Memory B cell (primary cell): ENCODE data around the gene NINJ2.
A peak's percentile ranks its signal among the peaks of the same experiment; 100 is the strongest.

Experiments used
- ATAC-seq: fragments of 150-1000 bp; cut with Tn5 transposase; 2 replicates; pipeline ENCODE4 v1.10.0; 2021; ENCODE audit warnings: low read depth, mild to moderate bottlenecking, moderate library complexity
- DNase-seq, 2 donors: peaks; one replicate each; pipeline ENCODE4 v3.0.0; 2022; ENCODE audit warnings: low spot score in 2 of 2
- H3K27ac Mint-ChIP-seq: one replicate; pipeline ENCODE4 v1.8.0; 2022; ENCODE audit warnings: mild to moderate bottlenecking, moderate library complexity, mixed read lengths
- H3K27me3 Mint-ChIP-seq: one replicate; pipeline ENCODE4 v1.8.0; 2022; ENCODE audit warnings: mixed read lengths
- H3K36me3 Mint-ChIP-seq: one replicate; pipeline ENCODE4 v1.8.0; 2022; ENCODE audit warnings: mild to moderate bottlenecking, mixed read lengths
- H3K4me1 Mint-ChIP-seq: one replicate; pipeline ENCODE4 v1.8.0; 2022; ENCODE audit warnings: mixed read lengths
- H3K4me3 Mint-ChIP-seq: one replicate; pipeline ENCODE4 v1.8.0; 2022; ENCODE audit warnings: mild to moderate bottlenecking, moderate library complexity, mixed read lengths
- H3K9me3 Mint-ChIP-seq: one replicate; pipeline ENCODE4 v1.8.0; 2022; ENCODE audit warnings: mixed read lengths

Gene NINJ2

DNA sequence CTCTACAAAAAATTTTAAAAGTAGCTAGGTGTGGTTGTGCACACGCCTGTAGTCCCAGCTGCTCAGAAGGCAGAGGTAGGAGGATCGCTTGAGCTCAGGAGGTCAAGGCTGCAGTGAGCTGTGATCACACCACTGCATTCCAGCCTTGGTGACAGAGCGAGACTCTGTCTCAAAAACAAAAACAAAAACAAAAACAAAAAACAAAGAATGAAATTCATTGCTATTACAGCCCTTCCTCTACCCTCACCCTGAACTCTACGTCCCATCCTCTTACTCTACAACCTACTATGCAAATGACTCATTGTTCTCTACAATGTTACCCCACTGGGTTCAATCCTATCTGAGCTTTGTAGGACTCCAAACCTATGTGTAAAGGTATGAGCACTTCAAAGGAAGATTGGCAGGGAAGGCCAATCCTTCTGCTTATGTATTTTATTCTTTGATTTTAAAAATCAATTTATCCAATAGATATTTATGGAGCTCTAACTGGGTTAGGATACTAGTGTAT lies 39.3 kb downstream of the NINJ2 start:
- Mint-ChIP-seq H3K4me3 (no peak overlapping the region), H3K27ac (no peak overlapping the region), H3K4me1 (peaks cover 8% of the 10 kb centered on the region), H3K27me3 (no peaks in the 10 kb centered on the region), H3K36me3 (peaks cover 2% of the 10 kb centered on the region), H3K9me3 (no peaks in the 10 kb centered on the region)
- ATAC-seq (no peak), DNase-seq (no peak)

DNA sequence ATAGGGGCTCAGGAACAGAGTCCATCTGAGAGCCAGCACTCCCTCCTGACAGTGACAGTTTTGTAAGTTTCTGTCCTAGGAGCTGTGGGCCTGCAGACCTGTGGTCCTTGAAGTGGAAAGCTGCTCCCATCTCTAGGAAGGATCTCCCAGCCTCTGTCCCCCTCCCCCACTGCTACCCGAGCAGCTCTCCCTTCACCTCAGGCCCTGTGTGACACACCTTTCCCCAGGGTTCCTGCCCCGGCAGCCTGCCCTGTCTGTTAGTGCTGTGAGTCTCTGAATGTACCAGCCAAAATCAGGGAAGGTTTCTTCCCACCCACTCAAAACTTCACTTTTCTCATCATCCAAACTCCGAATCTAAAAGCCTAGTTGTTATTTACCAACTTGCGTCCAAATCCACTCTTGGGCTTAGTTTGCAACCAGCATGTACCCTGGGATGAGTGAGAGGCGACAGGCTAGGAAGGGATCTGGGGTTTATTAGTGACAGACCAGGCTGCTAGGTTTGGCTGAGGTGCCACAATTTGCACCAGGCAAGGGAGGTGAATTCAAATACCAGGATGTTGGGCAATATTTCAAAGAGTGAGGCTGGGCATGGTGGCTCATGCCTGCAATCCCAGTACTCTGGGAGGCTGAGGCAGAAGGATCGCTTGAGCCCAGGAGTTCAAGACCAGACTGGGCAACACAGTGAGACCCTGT lies 39.9 kb downstream of the NINJ2 start:
- Mint-ChIP-seq H3K4me3 (no peak overlapping the region), H3K27me3 (no peaks in the 10 kb centered on the region), H3K27ac (peak overlapping the region; percentile 11), H3K9me3 (no peaks in the 10 kb centered on the region), H3K4me1 (peaks cover 8% of the 10 kb centered on the region), H3K36me3 (peaks cover 2% of the 10 kb centered on the region)
- ATAC-seq = no peak
- DNase-seq = no peak

DNA sequence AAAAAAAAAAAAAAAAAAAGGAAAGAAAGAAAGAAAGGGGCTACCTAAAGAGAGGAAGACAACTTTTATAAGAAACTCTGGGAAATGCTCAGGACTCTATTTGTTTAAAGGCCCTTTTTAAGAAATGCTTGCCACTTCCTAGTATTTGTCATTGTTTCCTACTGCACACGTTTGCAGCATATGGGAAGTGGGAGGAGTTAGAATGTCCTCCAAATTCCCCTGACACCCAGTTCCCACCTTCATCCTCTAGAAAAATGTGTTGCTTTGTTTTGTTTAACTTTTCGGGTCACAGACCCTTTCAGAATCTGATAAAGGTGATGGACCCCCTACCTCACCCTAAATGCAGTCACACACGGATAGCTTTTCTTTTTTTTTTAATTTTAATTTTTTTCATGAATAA lies 40.8 kb downstream of the NINJ2 start:
- peaks cover 2% of the 10 kb centered on the region for H3K36me3 Mint-ChIP-seq
- H3K4me3 Mint-ChIP-seq = no peak overlapping the region
- H3K27me3 Mint-ChIP-seq = no peaks in the 10 kb centered on the region
- H3K27ac Mint-ChIP-seq = no peak overlapping the region
- DNase-seq (no peak), ATAC-seq (no peak)
- H3K4me1 Mint-ChIP-seq = peaks cover 4% of the 10 kb centered on the region
- H3K9me3 Mint-ChIP-seq = no peaks in the 10 kb centered on the region

DNA sequence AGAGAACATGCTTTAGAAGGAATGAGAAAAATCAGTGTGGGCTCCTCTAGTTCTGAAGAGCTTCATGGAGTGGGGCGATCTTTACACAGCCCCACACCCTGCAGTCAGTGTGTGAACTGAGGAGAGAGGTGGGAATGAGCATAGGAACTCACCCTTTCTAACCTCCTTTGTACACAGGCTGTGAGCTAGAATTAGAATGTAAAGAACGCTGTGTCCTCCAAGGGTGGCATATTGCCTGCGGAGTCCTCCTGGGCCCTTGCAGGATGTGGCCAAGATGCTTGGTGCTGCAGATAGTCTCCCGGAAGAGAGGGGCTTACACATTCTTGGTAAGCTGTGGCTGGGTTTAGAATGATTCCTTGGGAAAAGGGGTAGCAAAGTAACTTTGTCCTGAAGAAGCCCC lies 43.9 kb downstream of the NINJ2 start:
- no peak for DNase-seq
- H3K9me3 Mint-ChIP-seq = no peaks in the 10 kb centered on the region
- H3K36me3 Mint-ChIP-seq = no peaks in the 10 kb centered on the region
- no peak overlapping the region for H3K4me3 Mint-ChIP-seq
- H3K27ac Mint-ChIP-seq = no peak overlapping the region
- no peak for ATAC-seq
- H3K27me3 Mint-ChIP-seq = no peaks in the 10 kb centered on the region
- peaks cover 5% of the 10 kb centered on the region for H3K4me1 Mint-ChIP-seq

DNA sequence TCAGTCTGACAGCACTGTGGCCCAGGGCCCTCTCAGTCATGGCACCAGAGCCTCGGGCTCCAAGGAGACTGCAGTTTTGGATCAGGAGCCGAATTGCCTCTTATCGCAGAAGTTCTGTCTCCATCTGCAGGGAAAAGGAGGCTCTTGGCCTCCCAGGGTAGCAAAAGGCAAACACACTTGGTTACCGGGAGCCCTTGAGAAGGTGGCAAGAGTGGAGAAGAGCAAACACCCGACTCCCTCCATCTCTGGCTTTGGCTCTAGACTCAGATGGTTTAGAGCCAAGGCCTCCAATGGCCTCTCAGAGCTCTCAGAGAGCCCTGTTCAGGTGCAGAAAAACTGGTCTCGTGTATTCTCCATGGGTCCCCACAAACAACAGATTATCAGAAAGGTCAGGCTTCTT lies 44.6 kb downstream of the NINJ2 start:
- Mint-ChIP-seq H3K4me1 (peaks cover 9% of the 10 kb centered on the region), H3K27me3 (no peaks in the 10 kb centered on the region), H3K27ac (no peak overlapping the region), H3K9me3 (no peaks in the 10 kb centered on the region), H3K4me3 (no peak overlapping the region), H3K36me3 (no peaks in the 10 kb centered on the region)
- no peak for ATAC-seq
- DNase-seq = no peak

DNA sequence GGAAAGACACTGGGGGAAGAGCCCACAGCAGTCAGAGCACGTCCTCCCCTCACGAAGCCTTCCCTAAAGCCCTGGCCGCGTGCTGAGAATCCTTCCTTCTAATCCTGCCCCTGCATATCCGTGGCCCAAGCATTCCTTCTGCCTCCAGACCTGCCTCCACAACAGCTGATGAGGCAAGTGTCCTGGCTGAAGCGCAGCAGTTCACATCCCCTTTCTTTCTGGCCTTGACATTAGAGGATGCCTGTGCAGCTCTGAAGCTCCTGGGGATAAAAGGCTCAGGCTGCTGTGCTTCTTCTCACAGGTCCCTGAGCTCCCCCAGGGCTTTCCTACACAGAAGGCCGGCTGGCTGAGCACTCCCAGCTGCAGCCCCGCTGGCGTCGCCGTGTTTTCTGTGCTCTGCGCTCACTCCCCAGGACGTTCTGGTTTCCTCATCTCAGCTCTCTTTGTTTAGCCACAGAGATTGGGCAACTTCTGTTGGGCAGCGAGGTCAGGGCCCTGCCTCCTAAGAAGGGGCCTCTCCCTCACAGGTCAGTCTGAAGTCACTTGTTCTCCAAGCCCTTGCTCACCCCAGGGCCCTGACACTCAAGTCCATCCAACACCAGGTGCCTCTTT lies 45.8 kb downstream of the NINJ2 start:
- DNase-seq (no peak), ATAC-seq (no peak)
- no peak overlapping the region for H3K27ac Mint-ChIP-seq
- H3K27me3 Mint-ChIP-seq = no peaks in the 10 kb centered on the region
- peaks cover 7% of the 10 kb centered on the region for H3K4me1 Mint-ChIP-seq
- no peaks in the 10 kb centered on the region for H3K36me3 Mint-ChIP-seq
- H3K4me3 Mint-ChIP-seq = no peak overlapping the region
- H3K9me3 Mint-ChIP-seq = no peaks in the 10 kb centered on the region

DNA sequence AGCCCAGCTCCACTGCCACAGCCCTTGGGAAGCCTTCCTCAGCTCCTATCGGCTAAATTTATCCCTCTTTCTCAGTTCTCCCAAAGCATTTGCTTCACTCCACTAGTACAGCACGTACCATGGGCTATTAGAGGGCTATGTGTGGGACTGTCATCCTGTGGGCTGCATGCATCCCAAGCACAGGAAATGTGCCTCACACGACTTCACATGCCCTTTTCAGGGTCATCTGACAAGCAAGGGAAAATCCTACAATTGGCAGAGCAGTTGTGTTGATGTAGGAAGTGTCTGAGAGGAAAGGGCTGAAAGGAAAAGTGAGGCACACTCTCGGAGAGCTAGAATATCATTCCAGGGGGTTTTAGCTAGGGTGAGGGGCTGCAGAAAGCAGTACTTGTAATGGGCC lies 47.6 kb downstream of the NINJ2 start:
- Mint-ChIP-seq H3K36me3 (no peaks in the 10 kb centered on the region), H3K4me3 (no peak overlapping the region), H3K9me3 (no peaks in the 10 kb centered on the region), H3K27ac (peak overlapping the region; percentile 6), H3K4me1 (peaks cover 12% of the 10 kb centered on the region), H3K27me3 (no peaks in the 10 kb centered on the region)
- no peak for DNase-seq
- ATAC-seq = no peak

DNA sequence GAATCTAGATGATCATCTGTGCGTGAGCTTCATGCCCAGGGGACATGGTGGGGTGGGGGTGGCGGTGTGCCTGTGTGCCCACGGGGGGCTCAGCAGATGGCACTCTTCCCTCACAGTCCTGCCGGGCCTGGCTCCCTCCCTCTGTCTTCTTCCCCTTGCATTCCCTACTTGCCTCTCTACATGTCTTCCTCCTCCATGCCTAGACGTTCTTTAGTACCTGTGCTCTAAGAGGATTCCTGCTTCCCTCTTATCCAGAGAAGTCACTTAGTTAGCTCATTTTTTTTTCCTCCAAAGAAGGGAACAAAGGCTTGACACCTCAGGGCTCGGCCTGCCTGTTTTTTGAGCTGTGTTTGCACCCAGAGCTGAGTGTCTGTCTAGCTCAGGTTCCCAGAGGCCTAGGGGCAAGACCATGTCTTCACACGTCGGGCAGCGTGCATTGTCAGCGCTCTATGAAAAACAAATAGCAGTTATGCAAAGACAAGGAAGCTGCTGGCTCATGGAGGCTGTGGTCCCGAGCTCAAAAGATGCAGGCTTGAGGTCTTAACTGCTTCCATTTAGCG lies 48.8 kb downstream of the NINJ2 start:
- DNase-seq (no peak), ATAC-seq (peak; percentile 60)
- Mint-ChIP-seq H3K27ac (no peak overlapping the region), H3K4me1 (peaks cover 18% of the 10 kb centered on the region), H3K4me3 (no peak overlapping the region), H3K9me3 (no peaks in the 10 kb centered on the region), H3K27me3 (no peaks in the 10 kb centered on the region), H3K36me3 (no peaks in the 10 kb centered on the region)

DNA sequence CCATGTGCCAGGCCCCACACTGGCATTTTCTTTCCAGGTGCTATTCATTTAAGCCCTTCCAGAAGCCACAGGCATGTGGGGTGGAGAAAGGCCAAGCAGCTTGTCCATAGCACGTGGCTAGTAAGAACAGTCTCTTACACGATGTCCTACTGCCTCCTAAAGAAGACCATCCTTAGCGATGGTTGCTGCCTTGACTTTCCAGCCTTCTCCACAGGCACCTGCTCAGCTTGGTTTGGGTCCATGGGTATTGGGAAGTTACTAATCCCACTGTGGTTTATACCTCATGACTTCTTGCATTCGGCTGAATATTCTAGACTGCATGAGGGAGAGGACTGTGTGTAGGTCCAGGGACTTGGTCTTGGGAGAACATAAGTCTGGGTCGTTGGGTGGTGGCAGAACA lies 49.2 kb downstream of the NINJ2 start:
- Mint-ChIP-seq H3K4me3 (no peak overlapping the region), H3K36me3 (no peaks in the 10 kb centered on the region), H3K27ac (no peak overlapping the region), H3K4me1 (peaks cover 18% of the 10 kb centered on the region), H3K9me3 (no peaks in the 10 kb centered on the region), H3K27me3 (no peaks in the 10 kb centered on the region)
- ATAC-seq (no peak), DNase-seq (no peak)

DNA sequence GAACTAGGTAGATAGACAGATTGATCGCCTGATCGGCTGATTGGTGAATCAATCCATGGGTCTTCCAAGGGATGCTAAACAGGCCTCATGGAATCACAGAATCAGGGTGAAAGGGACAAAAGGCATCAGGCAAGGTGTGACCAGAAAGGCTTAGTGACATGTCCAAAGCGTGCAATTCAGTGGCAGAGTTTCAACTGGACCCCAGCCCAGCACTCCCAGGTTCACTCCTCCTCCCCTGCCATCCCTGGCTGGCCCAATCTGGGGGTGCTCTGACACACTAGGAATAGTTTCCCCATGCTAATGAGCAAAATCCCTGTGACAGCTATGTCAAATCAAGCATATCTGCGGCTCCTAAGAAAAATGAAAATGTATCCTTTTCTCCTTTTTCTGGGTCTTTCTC lies 50.4 kb downstream of the NINJ2 start:
- Mint-ChIP-seq H3K9me3 (no peaks in the 10 kb centered on the region), H3K27ac (no peak overlapping the region), H3K4me3 (no peak overlapping the region), H3K4me1 (peaks cover 18% of the 10 kb centered on the region), H3K27me3 (no peaks in the 10 kb centered on the region), H3K36me3 (no peaks in the 10 kb centered on the region)
- no peak for ATAC-seq
- DNase-seq = no peak

DNA sequence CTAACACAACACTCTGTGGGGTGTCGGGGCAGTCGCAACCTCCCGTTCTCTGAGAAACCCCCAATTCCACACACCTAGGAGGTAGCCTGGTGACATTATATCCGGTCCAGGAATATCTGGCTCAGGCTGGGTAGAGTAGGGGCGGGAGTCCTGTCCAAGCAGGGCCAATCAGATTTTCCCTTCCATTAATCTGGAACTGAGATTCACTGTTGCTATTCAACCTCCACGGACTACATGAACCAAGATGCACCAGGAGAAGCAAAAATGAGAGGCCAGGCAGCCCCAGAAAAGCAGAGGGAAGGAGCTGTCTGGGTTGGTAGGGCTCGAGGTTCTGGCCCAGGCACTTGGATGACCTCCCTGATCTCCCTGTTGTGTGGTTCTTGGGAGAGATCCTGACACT lies 51.0 kb downstream of the NINJ2 start:
- ATAC-seq = no peak
- no peaks in the 10 kb centered on the region for H3K9me3 Mint-ChIP-seq

DNA sequence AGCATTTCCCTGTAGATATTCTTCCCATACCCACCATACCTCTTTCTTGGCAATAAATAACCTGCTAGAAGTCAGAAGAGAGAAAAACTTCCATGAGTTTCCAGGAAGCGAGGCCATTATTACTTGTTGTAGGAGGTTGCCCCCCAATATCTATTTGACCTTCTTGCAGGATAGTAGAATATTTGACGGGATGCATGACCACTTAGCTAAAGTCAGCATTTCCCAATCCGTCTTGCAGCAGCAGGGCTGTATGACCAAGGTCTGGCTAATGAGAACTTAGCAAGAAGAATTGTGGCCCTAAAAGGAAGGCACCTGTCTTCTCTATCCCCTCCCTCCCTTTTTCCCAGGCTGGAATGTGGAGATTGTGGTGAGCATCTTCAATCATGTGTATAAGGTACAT lies 51.5 kb downstream of the NINJ2 start:
- Mint-ChIP-seq H3K36me3 (no peaks in the 10 kb centered on the region), H3K27me3 (no peaks in the 10 kb centered on the region), H3K27ac (no peak overlapping the region), H3K9me3 (no peaks in the 10 kb centered on the region), H3K4me3 (no peak overlapping the region), H3K4me1 (peaks cover 18% of the 10 kb centered on the region)
- DNase-seq (no peak), ATAC-seq (no peak)

More for the DNA sequence above, 51.0 kb downstream of the NINJ2 start:
- peaks cover 18% of the 10 kb centered on the region for H3K4me1 Mint-ChIP-seq
- no peak for DNase-seq
- H3K4me3 Mint-ChIP-seq = no peak overlapping the region
- no peaks in the 10 kb centered on the region for H3K36me3 Mint-ChIP-seq
- H3K27ac Mint-ChIP-seq = no peak overlapping the region
- no peaks in the 10 kb centered on the region for H3K27me3 Mint-ChIP-seq

DNA sequence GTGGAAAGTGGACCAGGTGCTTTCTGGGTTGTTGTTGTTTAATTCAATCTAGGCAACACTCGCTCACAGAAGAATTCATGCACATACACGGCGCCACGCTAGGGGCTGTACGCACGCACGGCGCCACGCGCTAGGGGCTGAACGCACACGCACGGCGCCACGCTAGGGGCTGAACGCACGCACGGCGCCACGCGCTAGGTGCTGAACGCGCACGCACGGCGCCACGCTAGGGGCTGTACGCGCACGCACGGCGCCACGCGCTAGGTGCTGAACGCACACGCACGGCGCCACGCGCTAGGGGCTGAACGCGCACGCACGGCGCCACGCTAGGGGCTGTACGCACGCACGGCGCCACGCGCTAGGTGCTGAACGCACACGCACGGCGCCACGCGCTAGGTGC lies 54.3 kb downstream of the NINJ2 start:
- peaks cover 11% of the 10 kb centered on the region for H3K4me1 Mint-ChIP-seq
- no peaks in the 10 kb centered on the region for H3K27me3 Mint-ChIP-seq
- no peak overlapping the region for H3K27ac Mint-ChIP-seq
- H3K36me3 Mint-ChIP-seq = no peaks in the 10 kb centered on the region
- DNase-seq (no peak), ATAC-seq (no peak)
- no peaks in the 10 kb centered on the region for H3K9me3 Mint-ChIP-seq
- H3K4me3 Mint-ChIP-seq = no peak overlapping the region

DNA sequence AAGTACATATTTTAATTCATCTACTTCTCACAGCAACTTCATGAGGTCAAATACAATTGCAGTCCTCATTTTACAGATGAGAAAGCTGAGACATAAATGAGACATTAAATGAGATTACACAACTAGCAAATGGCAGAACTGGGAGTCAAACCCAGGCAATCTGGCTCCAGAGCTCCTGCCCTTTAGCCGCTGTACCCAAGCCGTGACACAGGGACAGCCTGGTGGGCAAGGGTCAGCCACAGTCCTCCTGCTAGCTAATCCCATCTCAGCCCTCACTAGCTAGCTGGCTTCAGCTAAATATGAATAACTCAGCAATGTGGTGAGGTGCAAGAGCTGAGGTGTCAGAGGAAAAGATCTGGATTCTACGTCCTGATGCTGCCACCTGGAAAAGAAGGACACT lies 54.8 kb downstream of the NINJ2 start:
- ATAC-seq = no peak

More for the DNA sequence above, 54.8 kb downstream of the NINJ2 start:
- Mint-ChIP-seq H3K27me3 (no peaks in the 10 kb centered on the region), H3K4me1 (peaks cover 11% of the 10 kb centered on the region), H3K4me3 (no peak overlapping the region), H3K9me3 (no peaks in the 10 kb centered on the region), H3K27ac (no peak overlapping the region), H3K36me3 (no peaks in the 10 kb centered on the region)
- DNase-seq = no peak
